Neural cell (in vitro differentiated cells): Measurements from ENCODE around the gene ASPSCR1. TPM values are rescaled to one million over a fixed set of nuclear protein-coding genes. Genes with fewer than 3 reads are reported as not detected.

Source experiments
- H2AFZ ChIP-seq: fragments of 200-600, 300-800 bp; sonication (generic), shearing (Covaris generic); 2 replicates; pipeline ENCODE4 v1.6.0; 2014; ENCODE audit warnings: low read depth, mild to moderate bottlenecking, antibody characterized with exemption, low read length, moderate library complexity
- H3F3A ChIP-seq: fragments of 200-600 bp; shearing (Covaris generic); 2 replicates; pipeline ENCODE4 v1.6.1; 2016; ENCODE audit warnings: mild to moderate bottlenecking, moderate library complexity, mixed read lengths, antibody characterized with exemption, low read length; ENCODE audit not compliant: insufficient read depth, poor library complexity, severe bottlenecking
- H3K27ac ChIP-seq: fragments of 200-600, 300-800 bp; sonication (generic), shearing (Covaris generic); 2 replicates; pipeline ENCODE4 v1.5.1; 2014; ENCODE audit warnings: mild to moderate bottlenecking, low read length, moderate library complexity
- H3K27me3 ChIP-seq: fragments of 300-800, 200-600 bp; sonication (generic), shearing (Covaris generic); 2 replicates; pipeline ENCODE4 v1.6.0; 2014; ENCODE audit warnings: mild to moderate bottlenecking, low read depth, low read length, moderate library complexity; ENCODE audit not compliant: insufficient read depth
- H3K36me3 ChIP-seq: fragments of 300-800, 200-600 bp; sonication (generic), shearing (Covaris generic); 2 replicates; pipeline ENCODE4 v1.5.1; 2014; ENCODE audit warnings: mild to moderate bottlenecking, antibody characterized with exemption, low read length, moderate library complexity; ENCODE audit not compliant: insufficient read depth
- H3K4me2 ChIP-seq: fragments of 300-800, 200-600 bp; sonication (generic), shearing (Covaris generic); 2 replicates; pipeline ENCODE4 v1.6.0; 2014; ENCODE audit warnings: mild to moderate bottlenecking, low read length
- H3K4me3 ChIP-seq: fragments of 300-800, 200-600 bp; sonication (generic), shearing (Covaris generic); 2 replicates; pipeline ENCODE4 v1.5.1; 2014; ENCODE audit warnings: mild to moderate bottlenecking, low read length, moderate library complexity
- H3K79me2 ChIP-seq: fragments of 200-600 bp; shearing (Covaris generic); replicated peaks from 2 replicates; pipeline ENCODE4 v1.6.0; 2014; ENCODE audit warnings: mild to moderate bottlenecking, low read length, moderate library complexity; ENCODE audit not compliant: insufficient read depth
- H3K9ac ChIP-seq: fragments of 300-800, 200-600 bp; sonication (generic), shearing (Covaris generic); 2 replicates; pipeline ENCODE4 v1.6.1; 2016; ENCODE audit warnings: mild to moderate bottlenecking, low read length, mixed read lengths
- H3K9me2 ChIP-seq: fragments of 200-600 bp; shearing (Covaris generic); 2 replicates; pipeline ENCODE4 v1.6.1; 2016; ENCODE audit warnings: mild to moderate bottlenecking, low read length, mixed read lengths; ENCODE audit not compliant: insufficient read depth
- H3K9me3 ChIP-seq: fragments of 200-600, 300-800 bp; sonication (generic), shearing (Covaris generic); 2 replicates; pipeline ENCODE4 v1.6.1; 2016; ENCODE audit warnings: mild to moderate bottlenecking, mixed run types, low read length, moderate library complexity, mixed read lengths
- H4K20me1 ChIP-seq: fragments of 200-600 bp; shearing (Covaris generic); 2 replicates; pipeline ENCODE4 v1.6.1; 2016; ENCODE audit warnings: mild to moderate bottlenecking, mixed run types; ENCODE audit not compliant: insufficient read depth
- CTCF ChIP-seq: fragments of 450-650 bp; IDR thresholded peaks from 2 replicates; pipeline ENCODE4 v1.5.1; 2014; ENCODE audit warnings: antibody characterized with exemption, mild to moderate bottlenecking, moderate library complexity; ENCODE audit not compliant: poor library complexity, severe bottlenecking
- EP300 ChIP-seq: fragments of 450-650 bp; conservative IDR thresholded peaks from 2 replicates; pipeline ENCODE4 v1.6.1; 2014; ENCODE audit warnings: antibody characterized with exemption, mild to moderate bottlenecking, moderate library complexity; ENCODE audit not compliant: poor library complexity, severe bottlenecking
- EZH2 ChIP-seq: fragments of 200-600, 300-800 bp; shearing (Covaris generic), sonication (generic); IDR thresholded peaks from 2 replicates; pipeline ENCODE4 v1.6.1; 2014; ENCODE audit warnings: antibody characterized with exemption, low read length, borderline replicate concordance, mild to moderate bottlenecking; ENCODE audit not compliant: insufficient read depth, poor library complexity, severe bottlenecking
- MXI1 ChIP-seq: fragments of 450-650 bp; conservative IDR thresholded peaks from 2 replicates; pipeline ENCODE4 v1.6.1; 2014; ENCODE audit warnings: antibody characterized with exemption, mild to moderate bottlenecking; ENCODE audit not compliant: poor library complexity, severe bottlenecking
- POLR2AphosphoS5 ChIP-seq: IDR thresholded peaks from 2 replicates; pipeline ENCODE4 v1.6.1; 2012
- RAD21 ChIP-seq: fragments of 450-650 bp; conservative IDR thresholded peaks from 2 replicates; pipeline ENCODE4 v1.6.1; 2014; ENCODE audit warnings: antibody characterized with exemption, mild to moderate bottlenecking, moderate library complexity
- REST ChIP-seq: IDR thresholded peaks from 2 replicates; pipeline ENCODE4 v1.6.1; 2012; ENCODE audit warnings: borderline replicate concordance
- SMC3 ChIP-seq: fragments of 450-650 bp; conservative IDR thresholded peaks from 2 replicates; pipeline ENCODE4 v1.6.1; 2014; ENCODE audit warnings: antibody characterized with exemption, mild to moderate bottlenecking, moderate library complexity; ENCODE audit not compliant: poor library complexity
- TAF1 ChIP-seq: IDR thresholded peaks from 2 replicates; pipeline ENCODE4 v1.6.1; 2012; ENCODE audit warnings: low read depth
- polyA plus RNA-seq: library from polyadenylated mRNA; depleted of rRNA; stranded (reverse); fragments of >200 nt; gene quantifications from 2 replicates; pipeline ENCODE4 v1.2.3, GENCODE V29; 2014

The ASPSCR1 gene
- polyA plus RNA-seq, 1 donor from 2014 or later: 28.0 TPM

- no peaks in the 10 kb centered on the region for H3F3A ChIP-seq
- no peak overlapping the region for H2AFZ ChIP-seq
- H3K4me3 ChIP-seq: no peak overlapping the region
- H4K20me1 ChIP-seq: no peaks in the 10 kb centered on the region
- H3K9me3 ChIP-seq: no peaks in the 10 kb centered on the region
- no peak overlapping the region for H3K9ac ChIP-seq
- no peaks in the 10 kb centered on the region for H3K36me3 ChIP-seq
- TF ChIP-seq CTCF (no peak), RAD21 (no peak), EZH2 (no peak), REST (no peak)
- H3K79me2 ChIP-seq: peaks cover 11% of the 10 kb centered on the region
- H3K27ac ChIP-seq: no peak overlapping the region
- H3K4me2 ChIP-seq: no peak overlapping the region
- H3K27me3 ChIP-seq: no peaks in the 10 kb centered on the region
- H3K9me2 ChIP-seq: no peaks in the 10 kb centered on the region
These were observed 40.3 kb downstream of the ASPSCR1 start for GRCh38 chr17:82017612-82018151.

- no peak overlapping the region for H3K4me2 ChIP-seq
- H3F3A ChIP-seq: no peaks in the 10 kb centered on the region
- no peaks in the 10 kb centered on the region for H3K36me3 ChIP-seq
- H3K9ac ChIP-seq: no peak overlapping the region
- H2AFZ ChIP-seq: no peak overlapping the region
- H3K27me3 ChIP-seq: no peaks in the 10 kb centered on the region
- H3K9me2 ChIP-seq: no peaks in the 10 kb centered on the region
- H3K27ac ChIP-seq: no peak overlapping the region
- no peak overlapping the region for H3K4me3 ChIP-seq
- no peaks in the 10 kb centered on the region for H4K20me1 ChIP-seq
- no peak for TF ChIP-seq POLR2AphosphoS5
- peaks cover 11% of the 10 kb centered on the region for H3K79me2 ChIP-seq
- no peaks in the 10 kb centered on the region for H3K9me3 ChIP-seq
These were observed 40.9 kb downstream of the ASPSCR1 start for GRCh38 chr17:82018152-82018988.

GRCh38 chr17:82018989-82019689 is 41.7 kb downstream of the ASPSCR1 start:
- Histone ChIP-seq H3K9me2 (no peaks in the 10 kb centered on the region), H4K20me1 (no peaks in the 10 kb centered on the region), H3K36me3 (no peaks in the 10 kb centered on the region), H2AFZ (no peak overlapping the region), H3K9ac (no peak overlapping the region), H3K9me3 (no peaks in the 10 kb centered on the region), H3K27ac (no peak overlapping the region), H3K4me3 (no peak overlapping the region), H3K4me2 (no peak overlapping the region), H3K79me2 (peaks cover 11% of the 10 kb centered on the region), H3K27me3 (no peaks in the 10 kb centered on the region), H3F3A (no peaks in the 10 kb centered on the region)
- TF ChIP-seq TAF1 (no peak), SMC3 (no peak), EZH2 (no peak), EP300 (no peak), MXI1 (no peak), REST (no peak), RAD21 (no peak), POLR2AphosphoS5 (no peak)
